H1 (cell line): Measurements from ENCODE around the gene ASB16.

Experiments used
- CHD1 ChIP-seq: IDR thresholded peaks from 2 replicates; pipeline ENCODE4 v1.6.1; 2012; ENCODE audit warnings: low read depth, low read length, improper control_type of control experiment
- CTCF ChIP-seq, 3 experiments: IDR thresholded peaks; 1 replicate in 2 of 3; 2 replicates in 1 of 3; pipeline versions ENCODE4 v1.5.1 to v1.6.1; 2011; ENCODE audit warnings: low read length in 3 of 3, mild to moderate bottlenecking in 3 of 3, inconsistent platforms in 2 of 3, low read depth in 1 of 3, moderate library complexity in 1 of 3; ENCODE audit not compliant: insufficient read depth in 1 of 3; ENCODE audit errors: control extremely low read depth in 1 of 3
- POLR2A ChIP-seq, 2 experiments: IDR thresholded peaks; 1 replicate in 1 of 2; 2 replicates in 1 of 2; pipeline ENCODE4 v1.6.1; 2011; ENCODE audit warnings: low read depth in 2 of 2, low read length in 2 of 2, mild to moderate bottlenecking in 2 of 2; ENCODE audit errors: control extremely low read depth in 1 of 2

DNA sequence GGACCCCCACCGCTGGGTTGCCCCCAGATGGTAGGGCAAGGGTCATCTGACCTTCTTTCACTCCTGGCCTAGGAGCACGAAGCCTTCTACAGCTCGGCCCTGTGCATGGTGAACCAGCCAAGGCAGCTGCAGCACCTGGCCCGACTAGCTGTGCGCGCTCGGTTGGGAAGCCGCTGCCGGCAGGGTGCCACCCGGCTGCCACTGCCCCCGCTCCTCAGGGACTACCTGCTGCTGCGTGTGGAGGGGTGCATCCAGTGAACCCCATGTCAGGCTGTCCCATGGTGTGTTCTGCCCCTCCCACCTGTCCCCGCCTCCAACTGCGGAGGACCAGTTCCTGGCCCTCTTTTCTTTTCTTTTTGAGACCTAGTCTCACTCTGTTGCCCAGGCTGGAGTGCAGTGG is 7.6 kb downstream of the ASB16 start:
- no peak for TF ChIP-seq CHD1
- no peak for TF ChIP-seq CTCF (IDR thresholded peaks at IDR 0.05; ENCODE audit: control extremely low read depth in 1 of 3, insufficient read depth in 1 of 3, low read depth in 1 of 3, low read length in 3 of 3)
- no peak for TF ChIP-seq POLR2A (IDR thresholded peaks at IDR 0.05; ENCODE audit: control extremely low read depth in 1 of 2, low read depth in 2 of 2, low read length in 2 of 2)
